B cell (primary cell): Measurements from ENCODE around the gene HES5. TPM values are rescaled to one million over a fixed set of nuclear protein-coding genes. Genes with fewer than 3 reads are reported as not detected.

Experiments
- ATAC-seq: fragments of 200-7000 bp; cut with Tn5 transposase; one replicate; pipeline ENCODE4 v1.10.0; 2021; ENCODE audit warnings: low read depth, mild to moderate bottlenecking, moderate number of reproducible peaks, moderate library complexity
- CTCF ChIA-PET: fragments of 350-600 bp; sonication (Branson Sonifier 250); formaldehyde crosslinking; loops from one replicate; lab custom pipeline; 2021; ENCODE audit warnings: antibody characterized with exemption, inconsistent platforms; lab: Charles Lee
- POLR2A ChIA-PET: fragments of 350-600 bp; sonication (Branson Sonifier 250); formaldehyde crosslinking; loops from one replicate; lab custom pipeline; 2021; ENCODE audit warnings: antibody characterized with exemption; lab: Charles Lee
- DNase-seq: peaks from one replicate; pipeline ENCODE4 v3.0.0; 2013
- H2AFZ ChIP-seq: 2 replicates; pipeline ENCODE4 v1.6.1; 2012; ENCODE audit warnings: mild to moderate bottlenecking, low read depth, low read length; ENCODE audit not compliant: insufficient read depth, poor library complexity, severe bottlenecking
- H3K27ac ChIP-seq, 2 donors: 1 replicate in 1 of 2; 2 replicates in 1 of 2; pipeline ENCODE4 v1.5.1; 2012 to 2013; ENCODE audit warnings: low read length in 2 of 2, mild to moderate bottlenecking in 2 of 2, moderate library complexity in 1 of 2
- H3K27me3 ChIP-seq, 4 experiments: fragments of 200-600 bp in 1 of 4; sonication (generic) in 1 of 4; replicated peaks in 1 of 4; 1 replicate in 2 of 4; 2 replicates in 2 of 4; pipeline versions ENCODE4 v1.6.1 to v1.7.0; 2013 to 2016; ENCODE audit warnings: low read length in 3 of 4, mild to moderate bottlenecking in 2 of 4, mixed read lengths in 1 of 4, moderate library complexity in 1 of 4; ENCODE audit not compliant: insufficient read depth in 4 of 4, control insufficient read depth in 3 of 4; ENCODE audit errors: control extremely low read depth in 1 of 4
- H3K36me3 ChIP-seq, 2 experiments: replicated peaks in 1 of 2; 1 replicate in 1 of 2; 2 replicates in 1 of 2; pipeline versions ENCODE4 v1.6.1 to v1.7.1; 2013; ENCODE audit warnings: low read length in 1 of 2; ENCODE audit not compliant: insufficient read depth in 2 of 2, control insufficient read depth in 1 of 2; ENCODE audit errors: control extremely low read depth in 1 of 2, extremely low read depth in 1 of 2
- H3K4me1 ChIP-seq, 2 donors: fragments of 200-600 bp in 1 of 2; sonication (generic) in 1 of 2; 1 replicate in 1 of 2; 2 replicates in 1 of 2; pipeline versions ENCODE4 v1.5.1 to v1.6.1; 2013 to 2017; ENCODE audit warnings: low read length in 2 of 2; ENCODE audit not compliant: control insufficient read depth in 2 of 2, insufficient read depth in 2 of 2
- H3K4me2 ChIP-seq: replicated peaks from 2 replicates; pipeline ENCODE3; 2012; ENCODE audit warnings: mild to moderate bottlenecking, low read depth, low read length; ENCODE audit not compliant: poor library complexity, severe bottlenecking
- H3K4me3 ChIP-seq, 5 experiments: fragments of 200-600 bp in 1 of 5; sonication (generic) in 1 of 5; 1 replicate in 3 of 5; 2 replicates in 2 of 5; pipeline versions ENCODE4 v1.5.1 to v1.7.0; 2011 to 2016; ENCODE audit warnings: low read length in 4 of 5, mild to moderate bottlenecking in 4 of 5, low read depth in 2 of 5, control low read depth in 1 of 5, moderate library complexity in 1 of 5; ENCODE audit not compliant: insufficient read depth in 1 of 5; ENCODE audit errors: control extremely low read depth in 1 of 5, extremely low read depth in 1 of 5
- H3K79me2 ChIP-seq: fragments of 200-600 bp; sonication (generic); one replicate; pipeline ENCODE4 v1.6.0; 2016; ENCODE audit warnings: low read length; ENCODE audit not compliant: control insufficient read depth, insufficient read depth
- H3K9ac ChIP-seq: fragments of 200-600 bp; sonication (generic); 2 replicates; pipeline ENCODE4 v1.6.1; 2017; ENCODE audit warnings: mild to moderate bottlenecking, low read length, moderate library complexity
- H3K9me3 ChIP-seq, 3 donors: one replicate each; pipeline versions ENCODE4 v1.6.1 to v1.7.1; 2013; ENCODE audit warnings: low read length in 2 of 3; ENCODE audit not compliant: control insufficient read depth in 2 of 3, insufficient read depth in 1 of 3; ENCODE audit errors: control extremely low read depth in 1 of 3
- H4K20me1 ChIP-seq: 2 replicates; pipeline ENCODE4 v1.6.0; 2012; ENCODE audit warnings: mild to moderate bottlenecking, low read length; ENCODE audit not compliant: insufficient read depth, control insufficient read depth, poor library complexity, severe bottlenecking
- H3K27ac Mint-ChIP-seq: one replicate; pipeline ENCODE4 v1.8.0; 2021; ENCODE audit warnings: mixed read lengths
- H3K27me3 Mint-ChIP-seq: one replicate; pipeline ENCODE4 v1.8.0; 2021; ENCODE audit warnings: mixed read lengths
- H3K4me1 Mint-ChIP-seq: one replicate; pipeline ENCODE4 v1.8.0; 2021; ENCODE audit warnings: mixed read lengths
- H3K4me3 Mint-ChIP-seq: one replicate; pipeline ENCODE4 v1.8.0; 2021; ENCODE audit warnings: mixed read lengths
- H3K9me3 Mint-ChIP-seq: one replicate; pipeline ENCODE4 v1.8.0; 2022; ENCODE audit warnings: mixed read lengths; ENCODE audit not compliant: insufficient read depth
- CTCF ChIP-seq: fragments of 200-600 bp; IDR thresholded peaks from one replicate; pipeline ENCODE4 v1.8.0; 2022; ENCODE audit warnings: antibody characterized with exemption, mild to moderate bottlenecking
- EZH2 ChIP-seq: IDR thresholded peaks from 2 replicates; pipeline ENCODE4 v1.6.1; 2012; ENCODE audit warnings: borderline replicate concordance, low read depth, mild to moderate bottlenecking, moderate library complexity, low read length; ENCODE audit not compliant: insufficient read depth, poor library complexity, severe bottlenecking
- WGBS: methylation state at CpG from one replicate; pipeline ENCODE4 v1.1.5; 2013; ENCODE audit warnings: missing lambda C conversion rate; ENCODE audit not compliant: insufficient coverage; 5-methylcytosine and 5-hydroxymethylcytosine counted together
- intact Hi-C: fragments of 100-400 bp; cut with micrococcal nuclease; formaldehyde crosslinking; loops from one replicate; pipeline ENCODE4 v1.10.0; 2022
- polyA plus RNA-seq: library from polyadenylated mRNA; depleted of rRNA; stranded (reverse); fragments of >200 nt; gene quantifications from 2 replicates; pipeline ENCODE4 v1.2.3, GENCODE V29; 2012
- total RNA-seq, 2 donors: library from RNA; stranded (reverse); fragments of 120-200 nt in 1 of 2; gene quantifications; 1 replicate in 1 of 2; 2 replicates in 1 of 2; pipeline versions ENCODE4 v1.2.3 to v1.2.4, GENCODE V29; 2013 to 2022

HES5 gene
- total and polyA plus RNA-seq, 2 donors (not counting 1 experiment from before 2014, with no cell fraction given), result not detected

GRCh38 chr1:2516946-2517345 lies 13.1 kb downstream of the HES5 start:
- intact Hi-C loops, result no loop called here
- H3K4me1 ChIP-seq, result no peaks in the 10 kb centered on the region
- H4K20me1 ChIP-seq, result peaks cover 82% of the 10 kb centered on the region
- H3K79me2 ChIP-seq, result peaks cover 39% of the 10 kb centered on the region
- H3K4me2 ChIP-seq, result no peak overlapping the region
- H3K27ac ChIP-seq, result no peak overlapping the region
- Mint-ChIP-seq H3K27ac (no peak overlapping the region), H3K4me1 (no peaks in the 10 kb centered on the region), H3K27me3 (no peaks in the 10 kb centered on the region), H3K4me3 (no peak overlapping the region), H3K9me3 (no peaks in the 10 kb centered on the region)
- CTCF ChIA-PET, result no interaction called here
- 97% methylated on average over 14 of the region's 14 CpGs for WGBS
- no peak overlapping the region for H3K9ac ChIP-seq
- no peak for ATAC-seq
- H3K4me3 ChIP-seq, result no peak overlapping the region
- no peak overlapping the region for H2AFZ ChIP-seq
- POLR2A ChIA-PET, result no interaction called here
- DNase-seq, result no peak
- no peaks in the 10 kb centered on the region for H3K27me3 ChIP-seq
- H3K36me3 ChIP-seq, result peaks cover 0 to 82% of the 10 kb centered on the region in 2 experiments
- no peaks in the 10 kb centered on the region for H3K9me3 ChIP-seq
- TF ChIP-seq CTCF, result no peak
- no peak for TF ChIP-seq EZH2

- WGBS, result 92% methylated on average over 17 of the region's 17 CpGs
- TF ChIP-seq EZH2 (no peak), CTCF (no peak)
- peaks cover 79% of the 10 kb centered on the region for H4K20me1 ChIP-seq
- Mint-ChIP-seq H3K9me3 (no peaks in the 10 kb centered on the region), H3K27ac (no peak overlapping the region), H3K4me1 (no peaks in the 10 kb centered on the region), H3K4me3 (no peak overlapping the region), H3K27me3 (no peaks in the 10 kb centered on the region)
- no peak overlapping the region for H2AFZ ChIP-seq
- ChIA-PET POLR2A (no interaction called here), CTCF (no interaction called here)
- DNase-seq (no peak), ATAC-seq (no peak)
- peaks cover 0 to 86% of the 10 kb centered on the region in 2 experiments for H3K36me3 ChIP-seq
- no peak overlapping the region for H3K9ac ChIP-seq
- no peak overlapping the region for H3K4me2 ChIP-seq
- H3K9me3 ChIP-seq, result no peaks in the 10 kb centered on the region
- H3K4me3 ChIP-seq, result no peak overlapping the region
- H3K27ac ChIP-seq, result no peak overlapping the region
- peaks cover 30% of the 10 kb centered on the region for H3K79me2 ChIP-seq
- no peaks in the 10 kb centered on the region for H3K4me1 ChIP-seq
- no peaks in the 10 kb centered on the region for H3K27me3 ChIP-seq
- intact Hi-C loops, result no loop called here
These were observed 13.9 kb downstream of the HES5 start for GRCh38 chr1:2516124-2516523.
